ENCODE results near the gene CD4. TPM values are rescaled to one million over a fixed set of nuclear protein-coding genes. Genes with fewer than 3 reads are reported as not detected.
A peak's percentile ranks its signal among the peaks of the same experiment; 100 is the strongest.

The CD4 gene
- polyA plus RNA-seq, 1 of the 3 experiments (the other 2 are of a cell fraction): 0.02 TPM

- H3K9ac ChIP-seq: peak overlapping the region; percentile 95
Observed at GRCh38 chr12:6829536-6830220, 40.4 kb downstream of the CD4 start.

More at GRCh38 chr12:6829536-6830220, 40.4 kb downstream of the CD4 start:
- peak; percentile 76 for DNase-seq
- ChIA-PET CTCF (interaction anchor here (0.6 to 14.1 kb wide), 12 partner anchors 13 to 106 kb away, joined by 3 to 246 read pairs (median 5); partner anchors contain the start of genes CDCA3, COPS7A, GNB3 and MLF2), POLR2A (interaction anchor here (1.0 to 7.0 kb wide), 7 partner anchors 9 to 140 kb away, joined by 3 to 46 read pairs (median 6); partner anchors contain the start of genes CDCA3, COPS7A, GNB3 and MLF2)
- H3K9me3 ChIP-seq: no peaks in the 10 kb centered on the region
- peaks cover 20 to 38% of the 10 kb centered on the region in 2 experiments for H3K36me3 ChIP-seq (replicated peaks in 1 of 2; ENCODE audit: control insufficient read depth in 1 of 2, insufficient read depth in 2 of 2, low read length in 1 of 2)
- WGBS (ENCODE audit: low lambda C conversion rate): 54% methylated on average over 15 of the region's 19 CpGs
- TF ChIP-seq RFX5 (IDR thresholded peaks at IDR 0.05; ENCODE audit: low read length): no peak
- 0 out of 2 replicates have a peak, but pooled peaks have one; percentile 0 for TF ChIP-seq MXI1 (IDR thresholded peaks at IDR 0.05; ENCODE audit: low read depth, low read length)
- peak; percentile 43 for TF ChIP-seq CTCF (IDR thresholded peaks at IDR 0.05)
- no peak for TF ChIP-seq REST (IDR thresholded peaks at IDR 0.05; ENCODE audit: low read depth, low read length)
- no peak for TF ChIP-seq YY1 (IDR thresholded peaks at IDR 0.05; ENCODE audit: low read depth)
- H3K9me2 ChIP-seq: no peaks in the 10 kb centered on the region
- peak overlapping the region; percentile 73 to 79 for H3K4me3 ChIP-seq (ENCODE audit: low read depth in 2 of 2, low read length in 1 of 2)
- peaks cover 8% of the 10 kb centered on the region for H3F3A ChIP-seq (replicated peaks; ENCODE audit: insufficient read depth)
- H4K20me1 ChIP-seq (ENCODE audit: insufficient read depth): 0 out of 2 replicates have a peak, but pooled peaks cover 6% of the 10 kb centered on the region
- peak overlapping the region; percentile 66 to 93 for H3K27ac ChIP-seq (ENCODE audit: low read depth in 2 of 2, low read length in 1 of 2)
- H3K27me3 ChIP-seq (ENCODE audit: insufficient read depth): no peaks in the 10 kb centered on the region
- H2AFZ ChIP-seq (ENCODE audit: low read depth): 0 out of 2 replicates have a peak overlapping the region, but pooled peaks have one; percentile 33
- H3K4me2 ChIP-seq: peak overlapping the region; percentile 94
- H3K79me2 ChIP-seq (ENCODE audit: insufficient read depth): peaks cover 31% of the 10 kb centered on the region
- H3K4me1 ChIP-seq (ENCODE audit: control insufficient read depth in 1 of 2, insufficient read depth in 2 of 2, low read depth in 1 of 2, low read length in 1 of 2): peaks cover 13 to 32% of the 10 kb centered on the region in 2 experiments; a peak in 3 of 4 replicates
